GM18502 (cell line): Measurements from ENCODE around the gene FLVCR1.
"Not testable (repeated sequence)": the region's sequence is repeated elsewhere in the genome, so short reads cannot be mapped to it uniquely, and the experiment has no call there.

Experiments
- ATAC-seq: cut with Tn5 transposase; IDR thresholded peaks from one replicate; pipeline ENCODE4 v1.9.1; 2021; ENCODE audit warnings: mild to moderate bottlenecking; ENCODE audit not compliant: unreplicated experiment, poor library complexity

The FLVCR1 gene

DNA sequence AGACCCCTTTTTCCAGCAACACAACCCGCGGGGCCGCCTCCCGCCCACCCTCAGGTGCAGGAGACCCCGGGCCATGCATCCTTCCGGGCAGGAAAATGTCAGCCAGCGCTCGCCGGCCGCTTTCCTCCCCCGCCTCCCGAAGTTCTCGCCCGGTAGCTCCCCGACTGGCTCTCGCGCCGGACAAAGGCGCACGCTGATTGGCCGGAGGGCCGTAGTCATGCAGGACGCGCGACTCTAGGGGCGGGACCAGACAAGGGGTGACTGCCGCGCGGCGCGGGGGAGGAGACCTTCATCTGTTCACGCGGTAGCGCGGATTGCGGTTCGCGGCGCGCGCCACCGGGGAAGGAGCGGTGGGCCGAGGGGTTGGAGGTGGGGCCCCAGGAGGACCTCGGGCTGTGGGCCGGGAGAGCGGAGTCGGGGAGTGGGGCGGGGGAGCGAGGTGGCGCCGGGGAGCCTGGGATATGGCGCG is at the start of gene FLVCR1:
Gene FLVCR1 (plus strand): TSS at position 284 of the 469 bp plus-strand sequence. CDS start 178 bp downstream, at position 462.
- peak; percentile 97 for ATAC-seq

DNA sequence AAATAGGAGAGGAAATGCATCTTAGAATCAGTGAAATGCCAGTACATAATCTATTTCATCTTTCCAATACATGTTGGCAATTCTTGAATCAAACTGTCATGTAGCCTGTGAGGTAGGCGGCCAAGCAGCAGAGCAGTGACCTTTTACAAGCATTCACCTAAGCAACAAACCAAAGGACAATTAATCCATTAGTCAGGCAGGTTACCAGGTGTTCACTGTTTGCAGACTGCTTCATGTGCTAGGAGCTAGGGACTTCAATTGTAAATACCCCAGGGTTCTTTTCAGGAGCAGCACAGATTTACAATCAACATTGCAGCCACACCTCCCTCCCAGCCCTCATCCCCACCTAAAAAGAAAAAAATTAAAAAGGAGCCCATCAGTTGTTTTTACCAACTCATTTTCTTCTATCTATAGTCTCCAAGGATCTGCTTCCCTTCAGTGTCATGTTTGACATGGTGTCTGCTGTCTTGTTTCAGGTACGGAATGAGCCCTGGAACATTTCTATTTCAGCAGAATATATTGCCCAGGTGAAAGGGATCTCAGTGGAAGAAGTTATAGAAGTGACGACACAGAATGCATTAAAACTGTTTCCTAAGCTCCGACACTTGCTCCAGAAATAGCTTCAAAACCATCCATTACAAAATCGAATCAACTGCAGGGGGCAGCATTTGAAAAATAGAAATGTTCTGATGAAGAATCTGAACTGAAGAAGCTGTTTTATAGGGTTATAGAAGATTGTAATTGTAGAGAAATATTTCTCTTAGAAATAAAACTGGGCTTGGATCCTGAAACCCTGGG is 43.3 kb upstream of the FLVCR1 start:
- no peak for ATAC-seq

DNA sequence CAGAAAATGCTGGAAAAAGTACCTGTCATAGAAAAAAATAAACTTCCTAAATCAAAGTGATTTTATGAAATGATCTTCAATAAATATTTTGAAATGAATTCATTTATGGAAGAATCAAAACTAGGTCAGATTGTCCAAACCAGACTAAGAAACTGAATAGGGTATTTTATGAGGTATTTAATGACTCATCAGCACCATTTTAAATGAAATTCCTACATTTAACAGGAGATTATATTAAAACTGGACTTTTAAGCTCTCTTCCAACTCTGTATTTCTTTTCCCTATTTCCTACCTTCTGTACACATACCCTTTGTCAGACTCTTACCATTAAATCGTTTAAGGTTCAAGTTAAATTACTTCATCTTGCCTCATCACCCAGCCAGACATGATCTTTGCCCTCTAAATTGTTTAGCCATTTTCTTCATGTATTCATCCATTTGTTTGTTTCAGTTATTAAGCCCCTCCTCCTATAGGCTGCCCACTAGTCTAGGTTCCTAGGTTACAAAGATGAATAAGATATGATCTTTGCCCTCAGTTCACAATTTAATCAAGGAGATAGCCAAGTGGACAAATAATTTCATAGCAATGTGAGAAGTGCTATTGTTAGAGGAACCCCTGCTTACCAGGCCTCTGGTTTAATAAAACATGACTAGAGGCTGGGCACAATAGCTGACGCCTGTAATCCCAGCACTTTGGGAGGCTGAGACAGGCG is 41.4 kb upstream of the FLVCR1 start:
- no peak for ATAC-seq

DNA sequence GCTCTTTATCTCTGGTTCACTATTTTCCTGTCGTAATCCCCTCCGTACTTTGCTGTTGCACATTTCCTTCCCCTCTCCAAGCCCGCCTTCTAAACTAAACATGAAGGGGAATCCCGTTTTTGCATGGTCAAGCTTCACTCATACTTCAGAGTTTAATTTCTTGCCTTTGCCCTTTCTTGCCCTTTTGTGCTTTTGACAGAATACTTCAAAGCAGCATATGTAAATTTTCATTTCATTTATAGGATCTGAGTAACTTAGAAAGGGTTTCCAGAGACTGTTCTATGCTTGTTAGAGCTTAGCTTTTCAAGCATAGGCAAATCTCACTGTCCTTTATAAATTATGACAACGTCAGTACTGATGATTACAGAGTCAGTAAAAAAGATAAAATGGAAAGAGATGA is 38.3 kb upstream of the FLVCR1 start:
- peak; percentile 74 for ATAC-seq

DNA sequence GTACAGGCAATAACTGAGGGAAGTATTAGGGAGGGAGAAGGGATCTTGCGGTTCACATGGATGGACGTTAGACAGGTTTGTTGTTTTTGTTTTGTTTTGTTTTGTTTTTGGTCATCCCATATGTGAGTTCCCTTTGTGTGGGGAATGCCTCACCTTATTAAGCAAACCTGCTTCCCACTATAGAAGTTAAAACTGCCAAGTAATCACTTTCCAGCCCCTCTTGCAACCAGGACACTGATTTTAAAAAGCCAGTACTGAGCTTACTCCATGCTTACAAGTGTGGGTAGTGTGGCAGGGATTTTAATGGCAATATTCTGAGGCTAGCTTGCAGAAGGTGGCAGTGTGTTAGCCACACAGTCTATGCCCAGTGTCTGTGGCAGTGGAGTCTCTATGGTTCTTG is 37.1 kb upstream of the FLVCR1 start:
- ATAC-seq: no peak

DNA sequence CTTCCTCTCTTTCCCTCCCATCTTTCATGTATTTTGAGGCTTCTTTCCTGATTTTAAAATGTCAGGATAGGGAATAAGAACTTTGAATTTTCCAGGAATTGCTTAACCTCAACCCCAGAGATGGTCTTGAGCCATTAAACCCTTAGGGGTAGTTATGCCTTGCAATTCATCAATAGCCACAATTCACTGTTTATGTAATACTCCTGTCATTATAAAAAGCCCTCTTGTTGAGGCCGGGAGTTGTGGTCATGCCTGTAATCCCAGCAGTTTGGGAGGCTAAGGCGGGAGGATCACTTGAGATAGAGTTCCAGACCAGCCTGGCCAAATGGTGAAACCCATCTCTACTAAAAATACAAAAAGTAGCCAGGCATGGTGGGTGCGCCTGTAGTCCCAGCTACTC is 35.1 kb upstream of the FLVCR1 start:
- ATAC-seq: no peak

DNA sequence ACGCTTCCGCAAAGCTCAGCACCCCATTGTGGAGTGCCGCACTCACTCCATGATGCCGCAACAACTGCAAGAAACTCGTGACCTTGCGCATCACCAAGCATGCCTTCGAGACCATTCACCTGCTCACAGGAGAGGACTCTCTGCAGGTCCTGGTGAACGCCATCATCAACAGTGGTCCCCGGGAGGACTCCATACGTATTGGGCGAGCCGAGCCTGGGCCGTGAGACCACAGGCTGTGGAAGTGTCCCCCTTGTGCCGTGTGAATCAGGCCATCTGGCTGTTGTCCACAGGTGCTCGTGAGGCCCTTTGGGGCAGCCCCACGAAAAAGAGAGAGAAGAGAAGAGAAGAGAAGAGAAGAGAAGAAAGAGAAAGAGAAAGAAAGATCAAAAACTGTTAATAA is 33.9 kb upstream of the FLVCR1 start:
- ATAC-seq: no peak

DNA sequence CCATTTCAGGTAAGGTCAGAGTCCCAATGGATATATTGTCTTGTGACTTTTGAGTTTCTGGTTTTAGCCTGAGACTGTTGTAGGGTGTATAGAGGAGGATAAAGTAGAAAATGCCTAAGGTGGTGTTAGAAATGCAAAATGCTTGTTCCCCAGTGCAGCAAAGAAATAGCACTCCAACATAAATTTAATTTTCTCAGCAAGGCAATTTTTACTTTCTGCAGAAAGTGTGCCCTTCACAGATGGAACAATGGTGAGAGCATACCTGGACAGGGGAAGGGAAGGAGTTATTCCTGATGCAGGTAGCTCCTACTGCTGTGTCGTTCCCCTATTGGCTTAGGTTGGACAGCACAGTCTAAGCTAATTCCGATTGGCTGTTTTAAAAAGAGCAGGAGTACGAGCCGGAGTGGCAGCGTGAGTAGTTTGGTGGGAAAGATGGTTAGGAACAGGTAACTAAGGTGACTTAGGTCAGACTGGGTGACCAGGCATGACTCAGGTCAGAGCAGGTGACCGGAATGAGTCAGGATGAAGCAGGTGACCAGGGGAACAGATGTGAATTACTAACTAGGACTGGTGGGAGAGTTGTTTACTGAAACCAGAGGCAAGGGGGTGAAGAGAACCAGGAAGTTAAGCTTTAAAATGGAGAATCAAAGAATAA is 32.1 kb upstream of the FLVCR1 start:
- no peak for ATAC-seq

DNA sequence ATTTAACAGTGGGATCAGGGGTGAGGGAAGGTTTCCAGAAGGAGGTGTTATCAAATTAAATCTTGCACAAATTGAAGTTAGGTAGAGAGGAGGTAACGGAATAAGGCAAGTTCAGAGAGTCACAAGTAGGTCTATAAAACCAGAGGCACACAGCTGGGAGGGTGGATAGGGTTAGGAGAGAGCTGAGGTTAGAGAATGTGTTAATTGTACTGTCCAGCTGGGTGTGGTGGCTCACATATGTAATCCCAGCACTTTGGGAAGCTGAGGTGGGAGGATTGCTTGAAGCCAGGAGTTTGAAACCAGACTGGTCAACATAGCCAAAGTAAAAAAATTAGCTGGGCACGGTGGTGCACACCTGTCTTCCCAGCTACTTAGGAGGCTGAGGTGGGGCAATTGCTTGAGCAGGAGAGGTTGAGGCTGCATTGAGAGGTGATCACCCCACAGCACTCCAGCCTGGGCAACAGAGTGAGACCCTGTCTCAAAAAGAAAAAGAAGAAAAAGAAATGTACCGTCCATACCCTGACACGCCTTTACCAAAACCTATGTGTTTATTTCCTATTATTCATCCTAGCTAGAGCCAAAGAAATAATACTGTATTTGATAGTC is 30.8 kb upstream of the FLVCR1 start:
- ATAC-seq: no peak

DNA sequence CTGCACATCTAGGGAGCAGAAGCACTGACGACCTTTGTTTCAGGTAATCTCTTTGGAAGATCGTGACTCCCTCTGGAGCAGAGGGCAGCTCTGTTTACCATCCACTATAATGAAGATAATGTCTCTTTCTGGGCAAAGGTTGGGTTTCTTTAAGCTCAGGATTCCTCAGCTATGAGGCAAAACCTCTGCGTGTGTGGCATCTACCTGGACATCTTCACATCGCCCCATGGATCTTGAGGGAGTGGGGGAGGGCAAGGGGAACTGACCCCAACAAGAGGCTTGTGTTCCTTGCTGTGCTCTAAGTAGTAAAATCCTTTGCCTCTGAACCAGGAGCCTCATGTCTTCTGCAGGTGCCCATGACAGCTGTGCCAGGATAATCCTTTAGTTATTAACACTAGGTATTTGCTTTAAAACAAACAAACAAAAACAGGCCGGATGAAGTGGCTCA is 30.2 kb upstream of the FLVCR1 start:
- ATAC-seq: no peak

DNA sequence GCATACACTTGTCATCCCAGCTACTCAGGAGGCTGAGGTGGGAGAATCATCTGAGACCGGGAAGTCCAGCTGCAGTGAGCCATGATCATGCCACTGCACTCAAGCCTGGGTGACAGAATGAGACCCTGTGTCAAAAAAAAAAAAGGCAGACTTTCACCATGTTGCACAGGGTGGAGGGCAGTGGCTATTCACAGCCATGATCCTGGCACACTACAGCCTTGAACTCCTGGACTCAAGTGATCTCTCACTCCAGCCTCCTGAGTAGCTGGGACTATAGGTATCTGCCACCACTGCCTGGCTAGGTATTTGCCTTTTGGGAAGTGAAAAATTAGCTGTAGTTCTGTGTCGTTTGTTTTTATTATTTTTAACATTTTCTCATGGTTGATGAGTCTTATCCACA is 29.7 kb upstream of the FLVCR1 start:
- no peak for ATAC-seq

DNA sequence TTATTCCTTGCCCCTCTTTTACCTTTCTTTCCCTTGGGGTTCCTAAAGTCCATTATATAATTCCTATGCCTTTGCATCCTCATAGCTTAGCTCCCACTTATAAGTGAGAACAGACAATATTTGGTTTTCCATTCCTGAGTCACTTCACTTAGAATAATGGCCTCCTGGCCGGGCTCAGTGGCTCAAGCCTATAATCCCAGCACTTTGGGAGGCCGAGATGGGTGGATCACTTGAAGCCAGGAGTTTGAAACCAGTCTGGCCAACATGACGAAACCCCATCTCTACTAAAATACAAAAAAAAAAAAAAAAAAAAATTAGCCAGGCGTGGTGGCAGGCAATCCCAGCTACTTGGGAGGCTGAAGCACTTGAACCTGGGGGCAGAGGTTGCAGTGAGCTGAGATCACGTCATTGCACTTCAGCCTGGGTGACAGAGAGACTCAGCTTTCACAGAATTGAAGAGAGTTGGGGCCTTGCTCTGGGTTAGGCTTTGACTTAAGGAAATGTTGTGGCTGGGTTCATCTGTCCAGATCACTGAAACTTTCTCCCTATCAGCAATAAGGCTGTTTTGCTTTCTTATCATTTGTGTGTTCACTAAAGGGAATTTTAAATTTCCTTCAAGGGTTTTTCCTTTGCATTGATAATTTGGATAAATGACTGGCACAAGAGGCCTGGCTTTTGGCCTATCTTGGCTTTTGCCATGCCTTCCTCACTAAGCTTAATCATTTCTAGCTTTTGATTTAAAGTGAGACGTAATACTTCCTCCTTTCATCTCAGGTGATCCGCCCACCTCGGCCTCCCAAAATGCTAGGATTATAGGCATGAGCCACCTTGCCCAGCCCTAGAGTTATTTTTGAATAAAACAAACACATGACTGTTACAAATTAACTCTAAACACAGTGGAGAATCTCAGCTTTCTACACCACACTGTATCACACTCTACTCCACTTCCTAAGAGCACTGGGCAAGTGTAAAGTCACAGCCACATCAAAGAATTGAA is 24.6 kb upstream of the FLVCR1 start:
- peak; percentile 74 for ATAC-seq

DNA sequence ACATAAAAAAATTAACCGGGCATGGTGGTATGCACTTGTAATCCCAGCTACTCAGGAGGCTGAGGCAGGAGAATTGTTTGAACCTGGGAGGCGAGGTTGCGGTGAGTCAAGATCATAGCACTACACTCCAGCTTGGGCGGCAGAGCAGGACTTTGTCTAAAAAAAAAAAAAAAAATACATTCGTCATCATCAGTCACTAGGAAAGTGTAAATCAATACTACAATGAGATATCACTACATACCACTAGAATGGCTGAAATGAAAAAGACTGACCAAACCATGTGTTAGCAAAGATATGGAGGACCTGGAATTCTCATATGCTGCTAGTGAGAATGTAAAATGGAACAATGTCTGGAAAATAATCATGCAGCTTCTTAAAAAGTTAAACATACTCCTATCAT is 19.9 kb upstream of the FLVCR1 start:
- ATAC-seq: no peak

DNA sequence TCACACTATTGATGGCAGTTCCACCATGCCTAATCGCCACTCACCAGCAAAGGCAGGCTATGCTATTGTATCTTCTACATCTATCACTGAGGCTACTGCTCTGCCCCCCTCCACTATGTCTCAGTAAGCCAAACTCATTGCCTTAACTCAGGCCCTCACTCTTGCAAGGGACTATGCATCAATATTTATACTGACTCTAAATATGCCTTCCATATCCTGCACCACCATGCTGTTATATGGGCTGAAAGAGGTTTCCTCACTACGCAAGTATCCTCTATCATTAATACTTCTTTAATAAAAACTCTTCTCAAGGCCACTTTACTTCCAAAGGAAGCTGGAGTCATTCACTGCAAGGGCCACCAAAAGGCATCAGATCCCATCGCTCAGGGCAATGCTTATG is 13.6 kb upstream of the FLVCR1 start:
- ATAC-seq: not testable (repeated sequence)

DNA sequence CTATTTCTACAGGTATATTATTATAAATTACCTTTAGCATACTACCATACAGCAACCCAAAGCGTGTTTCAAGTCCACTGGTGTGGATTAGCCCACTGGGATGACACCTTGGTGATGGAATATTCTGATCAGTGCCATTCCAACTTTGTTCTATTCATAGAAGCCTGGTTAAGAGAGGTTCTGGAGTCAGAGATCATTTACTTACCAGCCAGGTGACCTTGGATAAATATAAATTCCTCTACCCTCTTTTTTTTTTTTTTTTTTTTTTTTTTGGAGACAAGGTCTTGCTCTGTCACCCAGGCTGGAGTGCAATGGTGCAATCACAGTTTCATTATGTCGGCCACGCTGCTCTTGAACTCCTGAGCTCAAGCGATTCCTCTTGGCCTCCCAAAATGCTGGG is 10.5 kb upstream of the FLVCR1 start, which contains the start of gene SPATA45:
Gene SPATA45 (minus strand): TSS at position 101 of the 400 bp plus-strand sequence. CDS start 11,500 bp downstream, outside the sequence.
- no peak for ATAC-seq

DNA sequence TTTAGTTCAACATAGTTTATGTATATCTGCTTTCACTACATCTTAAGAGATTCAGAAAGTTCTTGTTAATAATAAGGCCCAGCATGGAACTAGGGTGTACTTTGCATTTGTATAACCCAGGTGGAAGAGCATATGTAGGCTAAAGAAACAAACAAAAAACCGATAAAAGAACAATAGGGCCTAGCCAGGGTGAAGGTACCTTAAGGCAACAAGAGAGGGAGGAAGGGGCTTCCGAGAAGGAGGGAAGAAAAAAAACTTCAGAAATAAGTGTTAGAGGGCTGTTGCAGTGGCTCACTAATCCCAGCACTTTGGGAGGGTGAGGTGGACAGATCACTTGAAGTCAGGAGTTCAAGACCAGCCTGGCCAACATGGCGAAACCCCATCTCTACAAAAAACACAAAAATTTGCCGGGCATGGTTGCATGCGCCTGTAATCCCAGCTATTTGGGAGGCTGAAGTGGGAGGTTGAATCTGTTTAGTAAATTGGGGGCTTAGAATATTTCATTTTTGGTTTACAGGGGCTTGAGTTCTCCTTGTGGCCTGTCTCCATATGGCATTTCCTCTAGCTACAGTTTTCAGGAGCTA is 5.9 kb upstream of the FLVCR1 start:
- no peak for ATAC-seq

DNA sequence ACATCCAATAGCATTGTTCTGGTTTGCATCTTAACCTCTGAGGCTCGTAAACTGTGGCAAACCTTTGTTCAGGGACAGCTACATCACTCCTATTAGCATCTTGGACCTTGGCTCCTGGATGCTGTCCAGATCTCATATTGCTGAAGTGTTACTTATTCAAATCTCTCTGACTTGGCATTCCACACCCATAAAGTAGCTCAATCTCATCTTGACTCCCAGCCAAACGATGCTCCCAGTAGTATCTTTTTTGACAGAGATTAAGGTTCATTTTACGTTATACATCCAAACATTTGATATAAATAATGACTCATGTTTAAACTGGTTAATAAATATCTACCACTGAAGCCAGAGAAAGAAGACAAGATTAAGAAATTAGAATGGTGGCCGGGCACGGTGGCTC is 4.4 kb upstream of the FLVCR1 start:
- ATAC-seq: no peak

DNA sequence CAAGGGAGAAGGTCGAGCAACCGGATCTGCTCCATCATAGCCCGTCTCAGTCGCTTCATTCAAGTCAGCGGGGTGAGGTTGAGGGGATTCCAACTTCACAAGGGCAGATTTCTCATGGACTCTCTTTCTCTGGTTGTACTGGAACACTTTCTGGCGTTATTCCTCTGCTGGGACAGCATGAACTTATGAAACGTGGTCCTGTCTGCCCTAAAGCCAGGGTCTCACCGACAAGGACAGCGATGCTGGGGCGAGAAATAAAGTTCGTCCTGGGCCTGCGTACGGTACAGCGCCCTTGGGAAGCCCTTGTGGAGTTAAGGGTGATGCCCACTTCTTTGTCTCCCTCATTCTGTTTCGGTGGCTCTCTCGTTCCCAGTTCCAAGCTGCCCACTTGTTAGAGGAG is 1.3 kb upstream of the FLVCR1 start:
- no peak for ATAC-seq
